Body of pancreas (tissue), 4 donors: ENCODE results near the gene MORN3.

ENCODE experiments used
- CTCF ChIP-seq, 7 experiments: fragments of 450-650 bp in 4 of 7; fragments of 200-600 bp in 3 of 7; sonication (generic) in 3 of 7; IDR thresholded peaks; one replicate each; pipeline ENCODE4 v1.5.1; 2016 to 2019; ENCODE audit warnings: antibody characterized with exemption in 7 of 7
- POLR2A ChIP-seq, 3 donors: fragments of 450-650 bp; IDR thresholded peaks; one replicate each; pipeline ENCODE4 v1.6.1; 2016; ENCODE audit warnings: antibody characterized with exemption in 3 of 3, mild to moderate bottlenecking in 2 of 3

- TF ChIP-seq CTCF (IDR thresholded peaks at IDR 0.05) (no peak), POLR2A (IDR thresholded peaks at IDR 0.05) (no peak)
These were observed 61.2 kb downstream of the MORN3 start for GRCh38 chr12:121608301-121608700.
